GM18870 (cell line): ENCODE results near the gene ANKMY1.
A peak's percentile ranks its signal among the peaks of the same experiment; 100 is the strongest.

Experiments
- ATAC-seq: cut with Tn5 transposase; IDR thresholded peaks from one replicate; pipeline ENCODE4 v1.9.1; 2021; ENCODE audit warnings: moderate library complexity; ENCODE audit not compliant: unreplicated experiment

The ANKMY1 gene

GRCh38 chr2:240594511-240595380 is 37.0 kb upstream of the ANKMY1 start:
- no peak for ATAC-seq

GRCh38 chr2:240593703-240594451 is 36.1 kb upstream of the ANKMY1 start:
- ATAC-seq = no peak

DNA sequence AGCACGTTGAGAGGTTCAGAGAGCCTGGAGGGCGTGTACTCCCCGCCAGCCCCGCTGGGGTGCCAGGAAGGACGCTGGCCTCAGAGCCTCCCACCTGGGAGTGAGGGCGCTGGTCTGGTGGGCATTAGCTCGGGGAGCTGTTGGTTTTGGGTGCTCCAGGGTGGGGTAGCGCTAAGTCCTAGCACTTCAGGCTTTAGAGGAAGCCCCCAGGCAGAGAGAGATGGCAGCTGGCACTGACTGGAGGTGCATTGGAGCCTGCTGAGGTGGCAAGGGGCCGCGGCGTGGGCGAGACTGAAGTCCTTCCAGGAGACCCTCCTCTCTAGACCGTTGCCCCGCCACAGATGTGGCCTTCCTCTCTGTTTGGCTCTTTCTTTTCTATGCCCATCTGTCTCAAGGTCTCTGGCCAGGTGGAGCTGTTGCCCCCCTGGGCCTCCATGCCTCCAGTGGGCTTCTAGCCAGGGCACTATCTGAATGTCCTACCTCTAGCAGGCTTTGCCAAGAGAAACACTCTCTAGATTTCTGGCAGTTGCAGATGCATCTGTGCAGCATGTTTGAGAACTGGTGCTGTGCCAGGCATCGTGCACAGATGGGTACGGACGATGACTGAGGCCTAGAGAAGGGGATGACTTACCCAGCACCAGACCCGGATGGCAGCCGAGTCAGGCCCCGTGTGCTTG is 35.4 kb upstream of the ANKMY1 start:
- ATAC-seq = no peak

DNA sequence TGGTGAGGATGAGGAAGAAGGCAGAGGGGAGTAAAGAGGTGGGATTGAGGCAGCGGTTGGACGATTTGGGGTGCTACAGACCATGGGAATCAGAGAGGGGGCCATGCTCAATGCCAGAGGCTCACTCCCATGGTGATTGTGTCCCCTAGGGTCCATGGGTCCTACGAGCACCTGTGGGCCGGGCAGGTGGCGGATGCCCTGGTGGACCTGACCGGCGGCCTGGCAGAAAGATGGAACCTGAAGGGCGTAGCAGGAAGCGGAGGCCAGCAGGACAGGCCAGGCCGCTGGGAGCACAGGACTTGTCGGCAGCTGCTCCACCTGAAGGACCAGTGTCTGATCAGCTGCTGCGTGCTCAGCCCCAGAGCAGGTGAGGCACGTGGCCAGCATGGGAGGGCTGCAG is 34.0 kb upstream of the ANKMY1 start:
- no peak for ATAC-seq

GRCh38 chr2:240591226-240591625 is 33.4 kb upstream of the ANKMY1 start:
- no peak for ATAC-seq

DNA sequence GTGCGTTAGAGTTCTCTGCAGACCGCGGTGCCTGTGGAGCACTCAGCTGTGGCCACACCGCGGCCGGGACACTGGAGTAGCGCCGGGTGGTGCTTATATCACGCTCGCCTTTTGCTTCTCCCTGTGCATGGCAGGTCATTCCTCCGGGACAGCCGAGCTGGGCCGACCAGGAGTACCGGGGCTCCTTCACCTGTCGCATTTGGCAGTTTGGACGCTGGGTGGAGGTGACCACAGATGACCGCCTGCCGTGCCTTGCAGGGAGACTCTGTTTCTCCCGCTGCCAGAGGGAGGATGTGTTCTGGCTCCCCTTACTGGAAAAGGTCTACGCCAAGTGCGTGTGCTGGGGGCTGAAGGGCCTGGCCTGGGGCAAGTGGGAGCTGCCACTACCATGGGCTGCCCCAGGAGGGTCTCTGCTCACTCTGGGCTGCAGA is 32.9 kb upstream of the ANKMY1 start:
- no peak for ATAC-seq

DNA sequence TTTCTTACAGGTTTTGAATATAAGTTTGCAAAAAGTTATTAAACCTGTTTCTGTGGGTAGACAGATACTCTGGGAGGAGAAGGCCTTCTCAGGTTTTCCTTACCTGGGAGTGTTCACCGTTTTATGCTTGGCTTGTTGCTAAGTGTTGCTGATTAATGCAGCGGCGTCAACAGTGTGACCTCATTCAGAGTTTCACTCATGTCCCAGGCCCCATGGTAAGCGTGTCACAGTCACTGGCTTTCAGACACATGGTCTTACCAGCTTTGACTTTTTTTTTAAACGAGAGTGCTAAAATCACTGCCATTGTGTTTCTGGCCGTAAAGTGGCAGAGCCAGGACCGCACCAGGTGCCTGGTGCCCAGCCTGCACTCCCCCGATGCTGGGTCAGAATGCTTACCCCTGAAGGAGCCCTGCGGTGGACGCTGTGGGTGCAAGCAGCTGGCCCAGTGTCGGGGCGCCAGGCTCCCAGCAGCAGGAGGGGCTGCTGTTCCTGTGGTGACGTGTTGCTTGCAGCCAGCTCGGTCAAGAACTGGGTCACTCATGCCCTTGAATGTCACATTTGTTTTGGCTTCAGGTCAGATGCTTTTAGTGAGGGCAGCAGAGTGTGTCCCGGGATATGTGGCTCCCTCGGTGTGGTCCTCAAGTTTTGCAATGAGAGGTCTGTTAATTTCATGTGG is 32.2 kb upstream of the ANKMY1 start:
- ATAC-seq = no peak

GRCh38 chr2:240589375-240589774 is 31.6 kb upstream of the ANKMY1 start:
- ATAC-seq = no peak

GRCh38 chr2:240588669-240589068 is 30.9 kb upstream of the ANKMY1 start:
- ATAC-seq = no peak

DNA sequence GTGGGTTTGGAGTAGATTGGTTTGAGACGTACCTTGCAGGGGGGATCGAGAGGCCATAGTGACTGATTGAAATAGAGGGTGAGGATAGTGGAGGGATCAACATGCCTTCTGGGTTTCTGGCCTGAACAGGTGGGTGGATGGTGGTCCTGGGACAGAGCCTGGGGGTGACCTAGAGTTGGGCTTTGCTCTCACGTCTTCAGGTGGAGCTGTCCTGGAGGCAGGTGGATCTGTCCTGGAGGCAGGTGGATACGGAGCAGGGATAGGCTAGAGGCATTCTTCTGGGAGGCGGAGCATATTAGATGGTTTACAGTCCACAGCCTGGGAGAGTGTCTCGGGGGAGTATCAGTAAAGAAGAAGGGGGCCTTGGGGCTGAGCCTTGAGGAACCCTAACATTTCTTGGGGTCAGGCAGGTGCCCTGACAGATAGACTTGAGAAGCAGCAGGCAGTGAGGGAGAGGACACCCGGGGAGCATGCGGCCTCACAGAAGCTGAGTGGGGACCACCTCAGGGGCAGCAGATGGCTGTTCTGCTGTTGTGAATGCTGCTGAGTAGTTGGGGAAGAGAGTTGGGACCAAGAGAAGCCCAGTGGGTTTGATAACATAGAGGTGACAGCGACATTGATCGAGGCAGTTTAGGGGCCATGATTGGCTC is 30.3 kb upstream of the ANKMY1 start:
- ATAC-seq = no peak

- no peak for ATAC-seq
Measured at GRCh38 chr2:240586919-240587800, 29.4 kb upstream of the ANKMY1 start.

DNA sequence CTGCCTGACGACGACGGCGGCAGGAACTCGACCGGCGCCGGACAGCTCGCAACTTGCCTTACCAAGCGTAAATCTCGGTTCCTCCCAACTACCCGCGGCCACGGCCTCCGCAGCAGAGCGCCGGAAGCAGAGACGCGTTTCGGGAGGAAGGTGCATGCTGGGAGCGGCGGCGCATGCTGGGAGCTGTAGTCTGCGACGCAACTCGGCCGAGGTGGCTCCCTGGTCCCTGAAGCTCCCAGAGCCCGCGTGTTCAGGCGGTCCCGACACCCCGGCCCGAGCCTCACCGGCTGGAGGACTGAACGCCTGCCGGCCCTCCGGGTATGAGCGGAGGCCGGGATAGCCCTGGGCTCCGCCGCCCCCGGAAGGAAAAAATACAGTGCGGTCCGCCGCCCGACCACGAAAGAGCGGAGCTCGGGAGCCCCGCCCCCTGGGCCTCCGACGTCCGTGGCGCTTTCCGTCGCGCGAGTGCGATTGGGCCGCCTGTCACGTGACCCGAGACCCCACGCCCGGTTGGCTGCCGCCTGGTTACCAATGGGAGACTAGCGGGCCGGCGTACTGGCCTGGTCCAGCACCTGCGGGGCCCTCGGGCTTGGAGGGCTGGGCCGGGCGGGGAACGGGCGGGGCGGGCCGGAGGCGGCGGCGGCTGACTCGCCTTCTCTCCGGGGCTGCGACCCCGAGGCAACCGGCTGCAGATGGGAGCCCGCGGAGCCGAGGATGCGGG is 28.6 kb upstream of the ANKMY1 start, which contains the start of gene CAPN10:
CAPN10 (plus strand) TSS at position 537 of the 721 bp plus-strand sequence; CDS start at position 715, 178 bp downstream.
- peak; percentile 42 for ATAC-seq

- no peak for ATAC-seq
Measured at GRCh38 chr2:240585681-240586197, 28.0 kb upstream of the ANKMY1 start.

- ATAC-seq = peak; percentile 24
Measured at GRCh38 chr2:240585101-240585500, 27.3 kb upstream of the ANKMY1 start.

DNA sequence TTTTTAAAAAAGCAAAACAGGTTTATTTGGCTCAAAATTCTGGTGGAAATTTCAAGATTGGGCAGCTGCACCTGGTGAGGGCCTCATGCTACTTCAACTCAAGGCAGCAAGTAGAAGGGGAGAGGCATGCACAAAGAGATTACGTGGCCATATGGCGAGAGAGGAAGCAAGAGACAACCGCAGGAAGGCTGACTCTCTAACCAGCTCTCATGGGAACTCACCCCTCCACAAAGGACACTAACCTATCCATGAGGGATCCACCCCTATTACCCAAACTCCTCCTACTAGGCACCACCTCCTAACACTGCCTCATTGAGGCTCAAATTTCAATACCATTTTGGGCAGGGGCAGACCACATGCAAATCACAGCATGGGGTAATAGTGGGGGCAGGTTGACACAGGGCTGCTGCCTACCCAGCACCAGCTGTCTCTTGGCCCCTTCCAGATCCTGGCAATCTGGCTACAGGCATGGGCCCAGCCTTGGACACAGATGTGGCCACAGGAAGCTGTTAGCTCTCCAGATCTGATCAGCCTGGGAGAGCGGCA is 26.8 kb upstream of the ANKMY1 start:
- peak; percentile 73 for ATAC-seq

- ATAC-seq = no peak
Measured at GRCh38 chr2:240583774-240584173, 26.0 kb upstream of the ANKMY1 start.

GRCh38 chr2:240582781-240583180 is 25.0 kb upstream of the ANKMY1 start:
- ATAC-seq = no peak

GRCh38 chr2:240581811-240582210 is 24.0 kb upstream of the ANKMY1 start:
- no peak for ATAC-seq
